Right lobe of liver (tissue), 4 donors: ENCODE data around the gene PSEN1.

Experiments used
- POLR2A ChIP-seq: fragments of 450-650 bp; IDR thresholded peaks from one replicate; pipeline ENCODE4 v1.6.1; 2017; ENCODE audit warnings: antibody characterized with exemption, mild to moderate bottlenecking
- TF ChIP-seq, protein P1 (sequence below), 4 donors: fragments of 200-600 bp in 3 of 4; fragments of 450-650 bp in 1 of 4; IDR thresholded peaks; one replicate each; pipeline versions ENCODE4 v1.5.1 to v1.8.0; 2016 to 2022; ENCODE audit warnings: antibody characterized with exemption in 4 of 4, mild to moderate bottlenecking in 2 of 4
- donor health status: DM: no; HTN: no; CAD: no.
- donor health status: DM: no; HTN: no; CAD: no.
- donor health status: DM: no; HTN: yes; CAD: no.

DNA sequence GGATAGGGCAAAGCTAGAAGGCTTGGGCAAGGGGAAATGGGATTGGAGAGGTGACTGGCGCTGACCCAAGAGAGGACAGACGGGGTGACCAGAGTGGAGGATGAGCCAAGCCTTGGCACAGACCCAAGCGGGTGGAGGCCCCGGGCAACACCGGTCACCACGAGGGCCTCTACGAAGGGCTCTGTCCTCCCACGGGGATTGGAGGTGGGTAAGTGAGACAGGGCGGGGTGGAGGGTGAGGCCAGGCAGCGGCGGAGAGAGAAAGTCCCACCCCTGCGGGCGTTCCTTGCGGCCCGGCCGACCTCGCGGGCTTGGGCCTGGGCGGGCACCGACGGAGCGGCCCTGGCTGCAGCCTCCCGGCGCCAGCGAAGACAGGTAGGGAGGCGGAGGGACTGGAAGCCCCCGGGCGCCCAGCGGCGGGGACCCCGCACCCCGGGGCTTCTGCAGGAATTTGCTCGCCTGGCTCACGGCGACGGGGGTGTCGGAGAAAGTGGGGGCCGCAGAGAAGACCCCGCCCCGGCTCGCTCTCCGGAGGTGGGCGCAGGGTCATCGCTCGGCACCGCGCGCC, 101.0 kb downstream of the PSEN1 start, which contains the start of gene PAPLN:
- TF ChIP-seq, protein P1, sequence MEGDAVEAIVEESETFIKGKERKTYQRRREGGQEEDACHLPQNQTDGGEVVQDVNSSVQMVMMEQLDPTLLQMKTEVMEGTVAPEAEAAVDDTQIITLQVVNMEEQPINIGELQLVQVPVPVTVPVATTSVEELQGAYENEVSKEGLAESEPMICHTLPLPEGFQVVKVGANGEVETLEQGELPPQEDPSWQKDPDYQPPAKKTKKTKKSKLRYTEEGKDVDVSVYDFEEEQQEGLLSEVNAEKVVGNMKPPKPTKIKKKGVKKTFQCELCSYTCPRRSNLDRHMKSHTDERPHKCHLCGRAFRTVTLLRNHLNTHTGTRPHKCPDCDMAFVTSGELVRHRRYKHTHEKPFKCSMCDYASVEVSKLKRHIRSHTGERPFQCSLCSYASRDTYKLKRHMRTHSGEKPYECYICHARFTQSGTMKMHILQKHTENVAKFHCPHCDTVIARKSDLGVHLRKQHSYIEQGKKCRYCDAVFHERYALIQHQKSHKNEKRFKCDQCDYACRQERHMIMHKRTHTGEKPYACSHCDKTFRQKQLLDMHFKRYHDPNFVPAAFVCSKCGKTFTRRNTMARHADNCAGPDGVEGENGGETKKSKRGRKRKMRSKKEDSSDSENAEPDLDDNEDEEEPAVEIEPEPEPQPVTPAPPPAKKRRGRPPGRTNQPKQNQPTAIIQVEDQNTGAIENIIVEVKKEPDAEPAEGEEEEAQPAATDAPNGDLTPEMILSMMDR (IDR thresholded peaks at IDR 0.05), result no peak
- no peak for TF ChIP-seq POLR2A
